Mucosa of stomach (tissue), 1 donor: ENCODE measurements around the gene VSTM4.

Experiments used
- H3K27me3 ChIP-seq: one replicate; pipeline ENCODE4 v1.7.0; 2013; ENCODE audit warnings: mild to moderate bottlenecking, low read length; ENCODE audit not compliant: control insufficient read depth, insufficient read depth
- H3K36me3 ChIP-seq: one replicate; pipeline ENCODE4 v1.7.0; 2013; ENCODE audit warnings: low read length; ENCODE audit not compliant: control insufficient read depth, insufficient read depth
- H3K4me1 ChIP-seq: one replicate; pipeline ENCODE4 v1.7.0; 2013; ENCODE audit warnings: mild to moderate bottlenecking, low read length; ENCODE audit not compliant: control insufficient read depth, insufficient read depth
- H3K4me3 ChIP-seq: one replicate; pipeline ENCODE4 v1.7.0; 2013; ENCODE audit warnings: low read length
- H3K9ac ChIP-seq: one replicate; pipeline ENCODE4 v1.7.0; 2013; ENCODE audit warnings: mild to moderate bottlenecking, low read length, moderate library complexity
- H3K9me3 ChIP-seq: one replicate; pipeline ENCODE4 v1.7.0; 2013; ENCODE audit warnings: mild to moderate bottlenecking, low read length, moderate library complexity; ENCODE audit not compliant: control insufficient read depth
- donor health status: Pancreatic carcinoma.

Gene VSTM4

DNA sequence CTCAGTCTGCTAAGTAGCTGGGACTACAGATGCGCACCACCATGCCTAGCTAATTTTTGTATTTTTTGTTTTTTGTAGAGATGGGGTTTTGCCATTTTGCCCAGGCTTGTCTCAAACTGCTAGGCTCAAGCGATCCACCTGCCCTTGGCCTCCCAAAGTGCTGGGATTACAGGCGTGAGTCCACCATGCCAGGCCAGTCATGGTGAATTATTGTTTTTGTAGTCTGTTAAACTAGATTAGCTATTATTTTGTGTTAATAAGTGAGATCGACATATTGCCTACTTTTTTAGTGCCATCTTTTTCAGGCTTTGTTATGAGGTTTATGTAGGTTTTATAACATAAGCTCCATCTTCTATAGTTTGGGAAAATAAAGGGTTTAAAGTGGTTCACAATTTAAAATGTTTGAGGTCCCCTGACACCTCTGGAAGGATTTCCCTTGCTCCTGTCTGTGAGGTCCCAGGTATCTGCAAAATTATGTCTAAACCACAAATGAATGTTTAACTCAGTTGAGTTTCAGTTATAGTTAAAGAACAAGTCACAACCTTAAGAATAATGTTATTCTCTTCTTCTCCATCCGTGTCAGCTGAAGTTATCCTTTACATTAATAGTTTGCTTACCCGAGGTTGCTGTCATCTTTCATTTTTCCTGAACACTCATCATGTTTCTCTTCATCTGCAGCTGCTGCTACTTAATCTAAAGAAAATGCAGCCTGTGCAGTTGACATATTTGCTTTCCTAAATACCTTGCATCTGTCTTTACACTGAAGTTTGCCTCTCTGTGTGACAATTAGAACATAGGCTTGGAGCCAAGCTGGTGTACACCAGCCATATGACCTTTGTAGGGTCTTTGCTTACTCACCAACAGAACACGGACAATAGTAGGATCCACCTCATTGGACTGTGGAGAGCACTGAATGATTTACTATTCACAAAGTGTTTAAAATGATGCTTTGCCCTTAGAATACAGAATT, 8.9 kb upstream of the VSTM4 start:
- Histone ChIP-seq H3K9ac (no peak overlapping the region), H3K4me3 (no peak overlapping the region), H3K9me3 (no peaks in the 10 kb centered on the region), H3K36me3 (no peaks in the 10 kb centered on the region), H3K27me3 (no peaks in the 10 kb centered on the region), H3K4me1 (no peaks in the 10 kb centered on the region)

DNA sequence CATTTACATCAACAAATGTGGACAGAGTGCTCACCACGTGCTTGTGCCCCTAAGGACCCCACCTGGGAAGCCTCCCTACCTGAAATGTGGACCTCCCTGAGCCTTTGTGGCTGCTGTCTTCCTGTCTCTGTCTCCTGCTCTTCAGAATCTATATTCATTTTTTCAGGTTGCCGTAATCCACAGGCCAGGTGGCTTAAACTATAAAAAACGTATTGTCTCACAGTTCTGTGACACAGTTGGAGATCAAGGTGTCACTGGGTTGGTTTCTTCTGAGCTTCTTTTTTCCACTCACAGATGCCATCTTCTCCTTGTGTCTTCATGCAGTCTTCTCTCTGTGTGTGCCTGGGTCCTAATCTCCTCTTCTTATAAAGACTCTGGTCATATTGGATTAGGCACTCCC, 5.6 kb upstream of the VSTM4 start:
- peaks cover 11% of the 10 kb centered on the region for H3K27me3 ChIP-seq
- H3K9ac ChIP-seq, result no peak overlapping the region
- no peaks in the 10 kb centered on the region for H3K36me3 ChIP-seq
- no peaks in the 10 kb centered on the region for H3K4me1 ChIP-seq
- H3K9me3 ChIP-seq, result no peaks in the 10 kb centered on the region
- no peak overlapping the region for H3K4me3 ChIP-seq

DNA sequence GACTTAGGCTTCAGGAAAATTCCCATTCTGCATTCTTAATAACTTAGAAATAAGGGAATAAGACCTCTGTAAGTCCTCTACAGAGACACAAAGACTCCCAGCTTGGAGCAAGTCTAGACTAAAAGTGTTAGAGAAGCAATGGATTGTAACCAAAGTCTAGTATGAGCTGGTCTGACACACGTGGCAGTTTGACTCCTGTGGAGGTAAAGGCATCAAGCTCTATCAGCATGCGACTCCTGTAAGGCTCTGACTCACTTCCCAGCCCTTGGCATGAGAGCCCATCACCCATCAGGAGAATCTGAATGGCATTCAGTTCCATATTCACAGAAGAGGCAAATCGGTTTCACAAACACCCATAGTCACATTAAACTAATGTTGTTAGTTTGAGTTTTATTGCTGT, 4.4 kb upstream of the VSTM4 start:
- no peaks in the 10 kb centered on the region for H3K36me3 ChIP-seq
- no peak overlapping the region for H3K4me3 ChIP-seq
- H3K27me3 ChIP-seq, result peaks cover 17% of the 10 kb centered on the region
- no peaks in the 10 kb centered on the region for H3K9me3 ChIP-seq
- no peak overlapping the region for H3K9ac ChIP-seq
- no peaks in the 10 kb centered on the region for H3K4me1 ChIP-seq

DNA sequence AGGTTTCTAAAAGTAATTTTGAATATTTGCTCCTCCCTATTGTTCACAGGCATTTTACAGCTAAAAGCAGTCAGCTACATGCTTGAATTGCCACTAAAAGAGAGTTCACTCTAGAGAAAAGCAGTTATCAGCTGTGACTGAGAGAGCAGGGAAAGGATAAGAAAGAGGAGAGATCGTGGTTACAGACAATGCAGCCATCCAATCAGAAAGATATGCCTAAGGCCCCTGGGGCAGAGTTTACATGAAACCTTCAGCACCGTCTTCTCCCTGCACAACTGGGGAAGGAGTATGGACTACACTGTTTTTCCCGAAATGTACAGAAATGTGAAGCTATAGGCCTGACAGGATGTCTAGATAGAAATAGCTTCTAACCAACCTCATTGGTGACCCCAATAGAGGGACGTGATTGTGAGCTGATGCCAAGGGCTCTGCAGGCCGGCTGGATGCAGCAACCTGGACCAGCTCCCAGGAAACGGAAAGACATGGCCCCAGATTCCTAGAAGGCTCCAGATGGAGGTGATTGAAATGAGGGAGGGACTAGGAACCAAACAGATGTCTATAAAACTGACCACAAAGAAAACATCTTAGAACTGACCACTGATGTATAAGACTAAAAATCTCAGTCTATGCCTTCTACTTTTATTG, 3.2 kb upstream of the VSTM4 start:
- no peaks in the 10 kb centered on the region for H3K36me3 ChIP-seq
- H3K9ac ChIP-seq, result no peak overlapping the region
- H3K4me1 ChIP-seq, result no peaks in the 10 kb centered on the region
- H3K9me3 ChIP-seq, result no peaks in the 10 kb centered on the region
- peaks cover 25% of the 10 kb centered on the region for H3K27me3 ChIP-seq
- no peak overlapping the region for H3K4me3 ChIP-seq

DNA sequence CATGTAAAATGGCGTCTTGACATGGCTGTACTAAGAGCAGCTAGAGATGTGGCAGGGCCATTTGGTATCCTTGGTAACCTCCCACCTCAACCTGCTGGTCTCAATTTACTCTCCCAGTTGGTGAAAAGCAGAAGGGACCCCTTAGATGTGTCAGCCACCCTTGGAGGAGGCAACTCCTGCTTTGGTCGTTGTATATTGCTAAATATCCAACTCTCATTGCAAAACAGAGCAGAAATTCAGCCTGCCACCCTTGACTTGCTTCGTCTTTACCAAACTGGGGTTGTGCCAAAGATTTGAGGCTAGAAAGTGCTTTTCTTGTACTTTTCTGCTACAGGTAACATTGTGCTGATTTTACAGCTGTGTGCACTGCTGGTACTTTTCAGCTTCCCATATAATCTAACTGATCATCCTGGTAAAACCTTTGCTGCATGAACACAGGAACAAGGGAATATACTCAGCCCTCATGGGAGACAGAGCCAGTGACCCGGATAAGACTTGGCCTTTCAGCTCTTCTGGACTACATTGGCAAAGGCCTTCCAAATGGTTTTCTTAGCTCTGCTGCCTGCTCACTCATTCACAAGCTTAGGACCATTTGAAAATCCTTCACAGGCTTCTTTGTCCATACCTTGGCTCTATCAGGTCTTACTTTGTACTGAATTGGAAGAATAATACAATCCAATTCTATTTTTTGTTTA, 2.2 kb upstream of the VSTM4 start:
- H3K4me1 ChIP-seq, result no peaks in the 10 kb centered on the region
- no peaks in the 10 kb centered on the region for H3K36me3 ChIP-seq
- peaks cover 25% of the 10 kb centered on the region for H3K27me3 ChIP-seq
- no peaks in the 10 kb centered on the region for H3K9me3 ChIP-seq
- no peak overlapping the region for H3K4me3 ChIP-seq
- H3K9ac ChIP-seq, result no peak overlapping the region

DNA sequence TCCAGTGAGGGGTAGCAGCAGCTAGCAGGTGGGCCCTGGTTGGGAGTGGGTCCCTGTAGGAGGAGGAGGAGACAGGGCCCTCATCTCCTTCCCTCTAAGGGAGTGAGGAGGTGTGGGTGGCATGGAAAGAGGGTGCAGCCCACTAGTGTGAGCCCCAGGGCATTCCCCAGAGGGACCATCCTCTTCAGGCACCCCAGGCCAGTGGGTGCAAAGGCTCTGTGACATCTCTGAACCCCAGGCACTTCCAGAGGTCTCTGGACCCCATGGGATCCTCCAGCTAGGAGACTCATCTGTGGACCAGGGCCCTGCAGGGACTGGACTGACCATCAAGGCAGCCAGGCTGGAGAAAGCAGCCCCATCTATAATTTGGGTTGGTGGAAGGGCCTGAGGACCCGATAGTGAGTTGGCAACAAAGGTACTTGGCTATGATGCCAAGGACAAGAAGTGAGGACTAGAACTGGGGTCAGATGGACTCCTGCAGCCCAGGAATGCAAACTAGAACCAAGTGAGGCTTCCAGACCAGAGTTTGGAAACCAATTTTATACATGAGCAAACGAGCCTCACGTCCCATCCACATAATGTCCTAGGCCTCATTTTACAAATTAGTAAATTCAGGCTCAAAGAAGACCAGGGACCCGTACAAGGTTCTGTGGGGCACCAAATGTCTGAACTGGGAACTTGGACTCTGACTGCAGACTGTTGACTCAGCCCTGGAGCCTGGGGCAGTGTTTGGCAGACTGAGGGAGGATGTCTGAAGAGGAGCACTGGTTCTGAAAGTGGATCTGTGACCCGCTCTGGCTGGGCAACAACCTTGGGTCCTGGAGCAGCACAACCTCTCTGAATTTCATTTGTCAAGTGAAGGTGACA, 1.4 kb upstream of the VSTM4 start:
- Histone ChIP-seq H3K36me3 (no peaks in the 10 kb centered on the region), H3K27me3 (peaks cover 25% of the 10 kb centered on the region), H3K9me3 (no peaks in the 10 kb centered on the region), H3K4me3 (no peak overlapping the region), H3K9ac (no peak overlapping the region), H3K4me1 (no peaks in the 10 kb centered on the region)

DNA sequence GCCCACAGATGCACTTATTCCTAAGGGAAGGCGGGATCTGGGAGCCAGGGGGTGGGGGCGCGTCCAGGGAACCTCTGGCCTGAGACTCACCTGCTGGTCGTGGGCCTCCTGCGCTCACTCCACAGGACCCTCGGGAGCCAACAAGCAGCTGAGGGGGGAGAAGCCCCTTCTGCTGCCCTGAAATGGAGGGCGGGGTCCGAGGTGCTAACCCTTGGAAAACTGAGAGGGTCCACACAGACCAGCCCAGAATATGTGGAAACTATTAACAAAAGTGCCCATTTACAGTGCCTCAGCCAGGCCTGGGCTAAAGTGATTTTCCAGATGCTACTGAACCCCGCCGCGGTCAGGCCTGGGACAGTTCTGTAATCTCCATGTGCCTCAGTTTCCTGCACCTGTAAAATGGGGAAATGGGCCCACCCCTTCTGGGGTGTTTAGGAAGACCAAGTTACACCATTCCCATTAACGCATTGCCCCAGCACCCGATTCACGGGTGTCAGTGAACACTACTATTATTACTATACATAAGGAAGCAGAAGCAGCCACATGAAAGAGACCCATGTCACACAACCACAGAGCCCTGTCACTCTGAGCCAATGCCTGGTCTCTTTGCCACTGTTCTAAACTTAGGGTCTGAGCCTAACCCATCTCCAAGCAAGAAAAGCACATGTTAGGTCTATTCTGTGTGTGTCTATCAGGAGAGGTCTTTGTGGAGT, 630 bp upstream of the VSTM4 start:
- H3K4me1 ChIP-seq, result no peaks in the 10 kb centered on the region
- no peaks in the 10 kb centered on the region for H3K36me3 ChIP-seq
- H3K4me3 ChIP-seq, result no peak overlapping the region
- H3K27me3 ChIP-seq, result peaks cover 26% of the 10 kb centered on the region
- H3K9ac ChIP-seq, result no peak overlapping the region
- H3K9me3 ChIP-seq, result no peaks in the 10 kb centered on the region

DNA sequence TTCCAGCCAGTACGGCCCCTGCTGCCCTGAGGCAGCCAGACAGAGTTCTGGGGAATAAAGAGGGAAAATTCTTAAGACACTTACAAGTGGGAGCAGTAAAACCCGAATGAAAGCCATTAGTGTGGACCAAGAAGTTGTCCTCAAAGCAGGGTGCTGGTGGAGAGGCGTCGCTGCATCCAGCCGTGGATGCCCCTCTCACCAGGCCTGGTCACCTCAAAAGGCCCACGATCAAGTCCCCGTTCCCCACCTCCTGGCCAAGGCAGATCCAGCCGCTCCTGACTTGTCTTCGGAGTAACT, 656 bp downstream of the VSTM4 start:
- H3K36me3 ChIP-seq, result no peaks in the 10 kb centered on the region
- H3K9me3 ChIP-seq, result no peaks in the 10 kb centered on the region
- peaks cover 28% of the 10 kb centered on the region for H3K27me3 ChIP-seq
- H3K4me3 ChIP-seq, result no peak overlapping the region
- no peaks in the 10 kb centered on the region for H3K4me1 ChIP-seq
- peak overlapping the region; percentile 47 for H3K9ac ChIP-seq

DNA sequence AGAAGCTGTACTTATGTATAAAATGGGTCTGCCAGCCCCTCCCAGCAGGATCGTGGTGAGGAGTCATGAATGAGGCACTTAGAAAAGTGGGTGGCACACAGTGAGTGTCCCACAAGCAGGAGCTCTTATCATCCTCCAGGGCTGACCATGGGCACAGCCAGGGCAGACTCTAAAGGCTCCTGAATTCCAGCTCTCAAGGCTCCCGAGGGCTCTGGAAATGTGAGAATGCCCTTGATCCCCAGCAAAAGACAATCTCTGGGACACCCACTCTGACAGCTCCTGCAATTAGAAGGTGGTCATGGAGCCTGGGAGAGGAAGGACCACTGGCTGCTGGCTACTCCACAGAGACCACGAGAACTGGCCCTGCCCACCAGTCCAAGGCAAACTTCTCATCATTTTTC, 1.6 kb downstream of the VSTM4 start:
- no peaks in the 10 kb centered on the region for H3K9me3 ChIP-seq
- H3K4me3 ChIP-seq, result no peak overlapping the region
- no peaks in the 10 kb centered on the region for H3K36me3 ChIP-seq
- no peak overlapping the region for H3K9ac ChIP-seq
- peaks cover 28% of the 10 kb centered on the region for H3K27me3 ChIP-seq
- H3K4me1 ChIP-seq, result no peaks in the 10 kb centered on the region

DNA sequence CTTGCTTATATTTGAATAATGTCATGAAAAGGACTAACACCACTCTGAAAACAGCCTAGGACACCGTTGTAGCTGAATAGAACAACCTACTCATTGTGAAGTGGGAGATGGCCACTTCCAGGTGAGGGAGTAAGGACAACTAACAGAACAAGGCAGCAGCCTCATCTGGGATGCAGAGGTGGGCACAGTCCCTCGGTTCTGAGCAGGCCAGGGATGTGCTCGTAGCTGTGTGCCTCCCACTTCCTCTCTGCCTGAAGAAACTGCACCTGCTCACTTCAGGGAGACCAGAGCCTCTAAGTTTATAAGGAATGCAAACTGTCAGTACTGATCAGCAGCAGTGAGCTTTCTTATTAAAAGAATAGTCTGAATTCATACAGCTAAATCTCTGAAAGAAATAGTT, 2.5 kb downstream of the VSTM4 start:
- no peaks in the 10 kb centered on the region for H3K36me3 ChIP-seq
- H3K9ac ChIP-seq, result no peak overlapping the region
- no peak overlapping the region for H3K4me3 ChIP-seq
- peaks cover 28% of the 10 kb centered on the region for H3K27me3 ChIP-seq
- H3K4me1 ChIP-seq, result no peaks in the 10 kb centered on the region
- no peaks in the 10 kb centered on the region for H3K9me3 ChIP-seq

DNA sequence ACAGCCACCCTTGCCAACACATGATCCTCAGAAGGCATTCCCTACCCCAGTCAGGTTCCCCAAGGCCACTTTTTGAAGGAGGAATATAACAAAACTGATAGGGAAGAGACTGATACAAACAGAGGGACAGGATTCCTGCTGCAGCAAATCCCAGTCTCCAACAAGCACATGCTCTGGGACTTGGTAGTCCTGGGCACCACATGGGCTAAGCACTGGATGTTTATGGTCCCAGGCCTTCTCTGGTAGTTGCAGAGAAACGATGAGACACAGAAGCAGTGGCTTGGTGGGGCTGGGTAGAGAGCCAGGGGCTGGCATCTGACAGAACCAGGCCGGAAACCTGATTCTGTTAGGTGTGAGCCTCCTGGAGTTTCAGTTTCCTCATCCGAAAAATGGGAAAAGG, 3.2 kb downstream of the VSTM4 start:
- no peaks in the 10 kb centered on the region for H3K36me3 ChIP-seq
- no peak overlapping the region for H3K4me3 ChIP-seq
- no peaks in the 10 kb centered on the region for H3K4me1 ChIP-seq
- H3K27me3 ChIP-seq, result peaks cover 25% of the 10 kb centered on the region
- no peak overlapping the region for H3K9ac ChIP-seq
- no peaks in the 10 kb centered on the region for H3K9me3 ChIP-seq
